ENCODE results near the gene POU3F1.

DNA sequence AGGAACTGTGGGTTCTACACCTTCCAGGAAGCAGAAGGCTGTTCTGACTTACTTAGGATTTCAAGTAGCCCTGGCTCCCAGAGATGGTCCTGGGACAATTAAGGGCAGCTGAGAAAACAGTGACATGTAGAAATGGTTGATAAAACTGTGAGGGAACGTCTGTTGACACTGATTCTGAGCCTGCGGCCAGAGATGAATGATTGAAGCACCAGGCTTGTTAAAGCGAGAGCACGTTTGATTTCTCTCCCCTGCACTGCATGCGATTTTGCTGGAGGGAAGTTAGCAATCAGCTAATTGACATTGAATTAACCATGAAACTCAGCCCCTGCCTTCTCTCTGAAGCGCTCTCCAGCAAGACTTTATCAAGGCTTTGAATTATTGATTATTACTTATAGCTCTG is 29.9 kb upstream of the POU3F1 start:
- TF ChIP-seq, protein P1, sequence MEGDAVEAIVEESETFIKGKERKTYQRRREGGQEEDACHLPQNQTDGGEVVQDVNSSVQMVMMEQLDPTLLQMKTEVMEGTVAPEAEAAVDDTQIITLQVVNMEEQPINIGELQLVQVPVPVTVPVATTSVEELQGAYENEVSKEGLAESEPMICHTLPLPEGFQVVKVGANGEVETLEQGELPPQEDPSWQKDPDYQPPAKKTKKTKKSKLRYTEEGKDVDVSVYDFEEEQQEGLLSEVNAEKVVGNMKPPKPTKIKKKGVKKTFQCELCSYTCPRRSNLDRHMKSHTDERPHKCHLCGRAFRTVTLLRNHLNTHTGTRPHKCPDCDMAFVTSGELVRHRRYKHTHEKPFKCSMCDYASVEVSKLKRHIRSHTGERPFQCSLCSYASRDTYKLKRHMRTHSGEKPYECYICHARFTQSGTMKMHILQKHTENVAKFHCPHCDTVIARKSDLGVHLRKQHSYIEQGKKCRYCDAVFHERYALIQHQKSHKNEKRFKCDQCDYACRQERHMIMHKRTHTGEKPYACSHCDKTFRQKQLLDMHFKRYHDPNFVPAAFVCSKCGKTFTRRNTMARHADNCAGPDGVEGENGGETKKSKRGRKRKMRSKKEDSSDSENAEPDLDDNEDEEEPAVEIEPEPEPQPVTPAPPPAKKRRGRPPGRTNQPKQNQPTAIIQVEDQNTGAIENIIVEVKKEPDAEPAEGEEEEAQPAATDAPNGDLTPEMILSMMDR (IDR thresholded peaks at IDR 0.05): no peak
- TF ChIP-seq POLR2AphosphoS5 (IDR thresholded peaks at IDR 0.05; ENCODE audit: insufficient read depth in 1 of 2, low read depth in 1 of 2) (no peak), POLR2A (IDR thresholded peaks at IDR 0.05) (no peak)

Data from vagina (tissue), 2 donors.